CD14-positive monocyte (primary cell): ENCODE measurements around the gene MCCC2. TPM values are rescaled to one million over a fixed set of nuclear protein-coding genes. Genes with fewer than 3 reads are reported as not detected.
"Not testable (repeated sequence)": the region's sequence is repeated elsewhere in the genome, so short reads cannot be mapped to it uniquely, and the experiment has no call there.

Source experiments
- DNase-seq, 3 donors: peaks; one replicate each; pipeline ENCODE4 v3.0.0-alpha.2; 2011 to 2022
- H2AFZ ChIP-seq: 2 replicates; pipeline ENCODE4 v1.6.0; 2012; ENCODE audit warnings: mild to moderate bottlenecking, low read depth, low read length, inconsistent platforms; ENCODE audit not compliant: insufficient read depth, poor library complexity, severe bottlenecking
- H3K27ac ChIP-seq, 2 donors: 1 replicate in 1 of 2; 2 replicates in 1 of 2; pipeline ENCODE4 v1.5.1; 2012 to 2013; ENCODE audit warnings: low read length in 2 of 2, control low read depth in 1 of 2, inconsistent platforms in 1 of 2, low read depth in 1 of 2, mild to moderate bottlenecking in 1 of 2
- H3K27me3 ChIP-seq, 2 donors: one replicate each; pipeline versions ENCODE4 v1.6.0 to v1.6.1; 2011 to 2013; ENCODE audit warnings: low read length in 2 of 2; ENCODE audit not compliant: control insufficient read depth in 2 of 2, insufficient read depth in 2 of 2
- H3K36me3 ChIP-seq, 2 donors: replicated peaks in 1 of 2; 1 replicate in 1 of 2; 2 replicates in 1 of 2; pipeline versions ENCODE4 v1.5.1 to v1.6.1; 2012 to 2013; ENCODE audit warnings: low read length in 2 of 2, control low read depth in 1 of 2, inconsistent platforms in 1 of 2, mild to moderate bottlenecking in 1 of 2; ENCODE audit not compliant: insufficient read depth in 2 of 2, control insufficient read depth in 1 of 2
- H3K4me1 ChIP-seq, 2 donors: 1 replicate in 1 of 2; 2 replicates in 1 of 2; pipeline versions ENCODE4 v1.5.1 to v1.6.1; 2012 to 2013; ENCODE audit warnings: low read length in 2 of 2, control low read depth in 1 of 2, inconsistent platforms in 1 of 2, mild to moderate bottlenecking in 1 of 2, moderate library complexity in 1 of 2; ENCODE audit not compliant: insufficient read depth in 2 of 2, control insufficient read depth in 1 of 2
- H3K4me2 ChIP-seq: replicated peaks from 2 replicates; pipeline ENCODE3; 2012; ENCODE audit warnings: low read length, moderate library complexity, mild to moderate bottlenecking; ENCODE audit not compliant: poor library complexity, severe bottlenecking; ENCODE audit errors: extremely low read depth
- H3K4me3 ChIP-seq, 3 experiments: fragments of 200-600 bp in 1 of 3; sonication (generic) in 1 of 3; replicated peaks in 1 of 3; 1 replicate in 2 of 3; 2 replicates in 1 of 3; pipeline ENCODE4 v1.5.1; 2011 to 2013; ENCODE audit warnings: low read length in 3 of 3, mild to moderate bottlenecking in 3 of 3, control low read depth in 2 of 3, low read depth in 2 of 3, inconsistent platforms in 1 of 3, moderate library complexity in 1 of 3
- H3K79me2 ChIP-seq: 2 replicates; pipeline ENCODE4 v1.6.0; 2012; ENCODE audit warnings: mild to moderate bottlenecking, control low read depth, inconsistent platforms, low read length, moderate library complexity; ENCODE audit not compliant: insufficient read depth
- H3K9ac ChIP-seq: 2 replicates; pipeline ENCODE4 v1.6.0; 2017; ENCODE audit warnings: low read length, mild to moderate bottlenecking; ENCODE audit not compliant: insufficient read depth, poor library complexity, severe bottlenecking
- H3K9me3 ChIP-seq, 2 donors: replicated peaks in 1 of 2; 1 replicate in 1 of 2; 2 replicates in 1 of 2; pipeline versions ENCODE4 v1.5.1 to v1.6.1; 2012 to 2013; ENCODE audit warnings: low read length in 2 of 2, control low read depth in 1 of 2; ENCODE audit not compliant: control insufficient read depth in 1 of 2, insufficient read depth in 1 of 2
- H4K20me1 ChIP-seq: 2 replicates; pipeline ENCODE4 v1.6.0; 2012; ENCODE audit warnings: mild to moderate bottlenecking, low read length, control low read depth, moderate library complexity; ENCODE audit not compliant: insufficient read depth
- H3K27ac Mint-ChIP-seq, 7 donors: one replicate each; pipeline ENCODE4 v1.8.0; 2020; ENCODE audit warnings: mild to moderate bottlenecking in 7 of 7, mixed read lengths in 7 of 7, moderate library complexity in 6 of 7, inconsistent platforms in 2 of 7
- H3K27me3 Mint-ChIP-seq, 3 donors: one replicate each; pipeline ENCODE4 v1.8.0; 2021 to 2022; ENCODE audit warnings: low read depth in 3 of 3, mild to moderate bottlenecking in 3 of 3, mixed read lengths in 3 of 3, moderate library complexity in 3 of 3, inconsistent platforms in 1 of 3
- H3K36me3 Mint-ChIP-seq, 2 donors: one replicate each; pipeline ENCODE4 v1.8.0; 2020; ENCODE audit warnings: mixed read lengths in 2 of 2, inconsistent platforms in 1 of 2, mild to moderate bottlenecking in 1 of 2
- H3K4me1 Mint-ChIP-seq: one replicate; pipeline ENCODE4 v1.8.0; 2020; ENCODE audit warnings: mild to moderate bottlenecking, mixed read lengths
- H3K4me3 Mint-ChIP-seq, 2 donors: one replicate each; pipeline ENCODE4 v1.8.0; 2020; ENCODE audit warnings: mild to moderate bottlenecking in 2 of 2, mixed read lengths in 2 of 2, moderate library complexity in 1 of 2
- H3K9me3 Mint-ChIP-seq, 7 donors: one replicate each; pipeline ENCODE4 v1.8.0; 2020 to 2022; ENCODE audit warnings: mixed read lengths in 7 of 7, mild to moderate bottlenecking in 6 of 7, moderate library complexity in 6 of 7, inconsistent platforms in 2 of 7
- WGBS: methylation state at CpG from one replicate; pipeline ENCODE4 v1.1.5; 2013; ENCODE audit warnings: missing lambda C conversion rate; ENCODE audit not compliant: insufficient coverage; 5-methylcytosine and 5-hydroxymethylcytosine counted together
- intact Hi-C, 2 donors: fragments of 100-400 bp; cut with micrococcal nuclease; formaldehyde crosslinking; loops; one replicate each; pipeline versions ENCODE4 v1.15.0 to v1.15.1; 2023
- polyA plus RNA-seq, 3 donors: library from polyadenylated mRNA; depleted of rRNA in 1 of 3; unstranded in 2 of 3; stranded (reverse) in 1 of 3; fragments of 300-500 nt in 2 of 3; fragments of >200 nt in 1 of 3; fragmentation: Illumina TruSeq in 2 of 3; gene quantifications; 1 replicate in 2 of 3; 2 replicates in 1 of 3; pipeline ENCODE4 v1.2.3, GENCODE V29; 2012 to 2021
- TF ChIP-seq, protein P1 (sequence below): fragments of 200-600 bp; IDR thresholded peaks from one replicate; pipeline ENCODE4 v1.8.0; 2022; ENCODE audit warnings: antibody characterized with exemption, mild to moderate bottlenecking

MCCC2 gene
- polyA plus RNA-seq, 3 donors = 15.4 to 21.9 (median 16.5) TPM

DNA sequence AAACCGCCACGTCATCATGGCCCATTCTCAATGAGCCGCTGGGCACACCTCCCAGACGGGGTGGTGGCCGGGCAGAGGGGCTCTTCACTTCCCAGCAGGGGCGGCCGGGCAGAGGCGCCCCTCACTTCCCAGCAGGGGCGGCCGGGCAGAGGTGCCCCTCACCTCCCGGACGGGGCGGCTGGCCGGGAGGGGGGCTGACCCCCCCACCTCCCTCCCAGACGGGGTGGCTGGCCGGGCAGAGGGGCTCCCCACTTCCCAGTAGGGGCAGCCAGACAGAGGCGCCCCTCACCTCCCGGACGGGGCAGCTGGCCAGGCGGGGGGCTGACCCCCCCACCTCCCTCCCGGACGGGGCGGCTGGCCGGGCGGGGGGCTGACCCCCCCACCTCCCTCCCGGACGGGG, 35.6 kb upstream of the MCCC2 start:
- H3K27me3 ChIP-seq, DNase-seq, H2AFZ ChIP-seq, H3K27me3 Mint-ChIP-seq, H3K9me3 ChIP-seq, H3K9ac ChIP-seq, H3K79me2 ChIP-seq, intact Hi-C loops, H3K4me1 Mint-ChIP-seq, H3K4me3 ChIP-seq, H3K4me3 Mint-ChIP-seq, H4K20me1 ChIP-seq, H3K4me1 ChIP-seq, H3K27ac ChIP-seq, H3K4me2 ChIP-seq: not testable (repeated sequence)
- Mint-ChIP-seq H3K9me3 (peaks cover 0 to 12% (median 4%) of the 10 kb centered on the region in 7 donors), H3K27ac (peak overlapping the region in 1 of 7 donors; percentile 78), H3K36me3 (peaks cover 73 to 90% of the 10 kb centered on the region in 2 donors)
- 95% methylated on average over 10 of the region's 27 CpGs for WGBS
- H3K36me3 ChIP-seq = peaks cover 76 to 83% of the 10 kb centered on the region in 2 donors

DNA sequence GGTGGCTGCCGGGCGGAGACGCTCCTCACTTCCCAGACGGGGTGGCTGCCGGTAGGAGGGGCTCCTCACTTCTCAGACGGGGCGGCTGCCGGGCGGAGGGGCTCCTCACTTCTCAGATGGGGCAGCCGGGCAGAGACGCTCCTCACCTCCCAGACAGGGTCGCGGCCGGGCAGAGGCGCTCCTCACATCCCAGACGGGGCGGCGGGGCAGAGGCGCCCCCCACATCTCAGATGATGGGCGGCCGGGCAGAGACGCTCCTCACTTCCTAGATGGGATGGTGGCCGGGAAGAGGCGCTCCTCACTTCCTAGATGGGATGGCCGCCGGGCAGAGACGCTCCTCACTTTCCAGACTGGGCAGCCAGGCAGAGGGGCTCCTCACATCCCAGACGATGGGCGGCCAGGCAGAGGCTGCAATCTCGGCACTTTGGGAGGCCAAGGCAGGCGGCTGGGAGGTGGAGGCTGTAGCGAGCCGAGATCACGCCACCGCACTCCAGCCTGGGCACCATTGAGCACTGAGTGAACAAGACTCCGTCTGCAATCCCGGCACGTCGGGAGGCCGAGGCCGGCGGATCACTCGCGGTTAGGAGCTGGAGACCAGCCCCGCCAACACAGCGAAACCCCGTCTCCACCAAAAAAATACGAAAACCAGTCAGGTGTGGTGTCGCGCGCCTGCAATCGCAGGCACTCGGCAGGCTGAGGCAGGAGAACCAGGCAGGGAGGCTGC, 35.0 kb upstream of the MCCC2 start:
- not testable (repeated sequence) for H3K4me3 Mint-ChIP-seq

DNA sequence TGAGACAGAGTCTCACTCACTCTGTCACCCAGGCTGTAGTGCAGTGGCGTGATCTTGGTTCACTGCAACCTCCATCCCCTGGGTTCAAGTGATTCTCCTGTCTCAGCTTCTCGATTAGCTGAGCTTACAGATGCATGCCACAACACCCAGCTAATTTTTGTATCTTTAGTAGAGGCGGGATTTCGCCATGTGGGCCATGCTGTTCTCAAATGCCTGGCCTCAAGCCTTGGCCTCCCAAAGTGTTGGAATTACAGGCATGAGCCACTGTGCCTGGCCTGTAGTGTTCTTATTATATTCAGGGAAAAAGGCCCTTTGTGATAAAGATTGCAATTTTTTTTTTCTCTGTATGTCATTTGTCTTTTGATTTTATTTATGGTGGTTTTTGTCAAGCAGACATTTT, 24.0 kb upstream of the MCCC2 start:
- Histone ChIP-seq H3K4me2 (no peak overlapping the region), H3K4me1 (no peaks in the 10 kb centered on the region), H3K79me2 (no peaks in the 10 kb centered on the region), H2AFZ (no peak overlapping the region), H3K36me3 (peaks cover 63 to 88% of the 10 kb centered on the region in 2 donors), H3K4me3 (no peak overlapping the region), H3K9ac (no peak overlapping the region), H4K20me1 (no peaks in the 10 kb centered on the region), H3K9me3 (no peaks in the 10 kb centered on the region), H3K27me3 (no peaks in the 10 kb centered on the region), H3K27ac (no peak overlapping the region)
- H3K4me1 Mint-ChIP-seq = no peaks in the 10 kb centered on the region
- H3K27ac Mint-ChIP-seq = no peak overlapping the region
- WGBS = 100% methylated on average over 2 of the region's 4 CpGs
- DNase-seq = no peak
- no peaks in the 10 kb centered on the region for H3K27me3 Mint-ChIP-seq
- H3K36me3 Mint-ChIP-seq = peaks cover 50 to 76% of the 10 kb centered on the region in 2 donors
- TF ChIP-seq, protein P1, sequence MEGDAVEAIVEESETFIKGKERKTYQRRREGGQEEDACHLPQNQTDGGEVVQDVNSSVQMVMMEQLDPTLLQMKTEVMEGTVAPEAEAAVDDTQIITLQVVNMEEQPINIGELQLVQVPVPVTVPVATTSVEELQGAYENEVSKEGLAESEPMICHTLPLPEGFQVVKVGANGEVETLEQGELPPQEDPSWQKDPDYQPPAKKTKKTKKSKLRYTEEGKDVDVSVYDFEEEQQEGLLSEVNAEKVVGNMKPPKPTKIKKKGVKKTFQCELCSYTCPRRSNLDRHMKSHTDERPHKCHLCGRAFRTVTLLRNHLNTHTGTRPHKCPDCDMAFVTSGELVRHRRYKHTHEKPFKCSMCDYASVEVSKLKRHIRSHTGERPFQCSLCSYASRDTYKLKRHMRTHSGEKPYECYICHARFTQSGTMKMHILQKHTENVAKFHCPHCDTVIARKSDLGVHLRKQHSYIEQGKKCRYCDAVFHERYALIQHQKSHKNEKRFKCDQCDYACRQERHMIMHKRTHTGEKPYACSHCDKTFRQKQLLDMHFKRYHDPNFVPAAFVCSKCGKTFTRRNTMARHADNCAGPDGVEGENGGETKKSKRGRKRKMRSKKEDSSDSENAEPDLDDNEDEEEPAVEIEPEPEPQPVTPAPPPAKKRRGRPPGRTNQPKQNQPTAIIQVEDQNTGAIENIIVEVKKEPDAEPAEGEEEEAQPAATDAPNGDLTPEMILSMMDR = no peak
- no peaks in the 10 kb centered on the region for H3K9me3 Mint-ChIP-seq
- H3K4me3 Mint-ChIP-seq = no peak overlapping the region
- intact Hi-C loops = no loop called here

More for the DNA sequence above, 35.0 kb upstream of the MCCC2 start:
- H3K9me3 ChIP-seq, H3K27me3 ChIP-seq, H3K27me3 Mint-ChIP-seq, H3K4me2 ChIP-seq, H4K20me1 ChIP-seq, H3K79me2 ChIP-seq, H3K27ac ChIP-seq, DNase-seq, H2AFZ ChIP-seq, intact Hi-C loops, H3K4me1 Mint-ChIP-seq, H3K4me1 ChIP-seq, H3K9ac ChIP-seq, H3K4me3 ChIP-seq, H3K27ac Mint-ChIP-seq: not testable (repeated sequence)
- Mint-ChIP-seq H3K9me3 (peaks cover 0 to 12% (median 4%) of the 10 kb centered on the region in 7 donors), H3K36me3 (peaks cover 72 to 87% of the 10 kb centered on the region in 2 donors)
- WGBS = 98% methylated on average over 9 of the region's 53 CpGs
- peaks cover 80 to 81% of the 10 kb centered on the region in 2 donors for H3K36me3 ChIP-seq
